GM18526 (cell line): ENCODE data around the gene LGALS14.

Source experiments
- POLR2A ChIP-seq: IDR thresholded peaks from 3 replicates; pipeline ENCODE4 v1.6.1; 2011; ENCODE audit not compliant: insufficient read length; ENCODE audit errors: extremely low read depth

LGALS14 gene

DNA sequence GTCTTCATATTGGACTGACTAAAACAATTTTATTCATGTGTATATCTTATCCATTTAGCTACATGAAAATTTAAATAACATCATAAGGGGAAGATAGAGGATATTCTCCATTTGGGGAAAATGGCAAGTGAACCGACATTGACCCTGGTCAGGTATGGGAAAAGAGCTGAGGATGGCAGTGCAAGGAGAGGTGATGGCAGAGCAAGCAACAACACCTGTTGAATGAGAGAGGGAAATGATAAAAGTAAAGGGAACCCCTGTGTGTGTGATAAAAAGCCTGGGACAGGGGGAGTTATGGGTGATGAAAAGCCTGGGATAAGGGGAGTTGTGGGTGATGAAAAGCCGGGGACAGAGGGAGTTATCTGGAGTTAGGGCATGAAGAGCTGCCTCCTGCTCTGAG is 29.6 kb downstream of the LGALS14 start:
- no peak for TF ChIP-seq POLR2A

GRCh38 chr19:39735688-39736087 is 31.4 kb downstream of the LGALS14 start:
- TF ChIP-seq POLR2A = no peak

DNA sequence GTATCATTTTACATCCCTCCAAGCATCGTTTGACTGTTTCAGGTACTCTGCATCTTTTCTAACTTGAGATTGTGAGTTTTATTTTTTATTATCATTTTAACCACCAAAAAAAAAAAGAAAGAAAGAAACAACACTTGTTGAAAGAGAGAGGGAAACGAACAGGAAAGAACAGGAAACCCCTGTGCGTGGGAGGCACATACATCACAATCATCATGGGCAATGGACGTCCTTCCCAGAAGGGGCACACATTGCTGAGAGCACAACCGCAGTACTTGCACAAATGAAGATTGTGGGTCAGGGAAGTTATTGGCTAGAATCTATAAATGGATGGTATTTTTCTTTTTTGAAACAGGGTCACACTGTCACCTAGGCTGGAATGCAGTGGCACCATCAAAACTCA is 31.8 kb downstream of the LGALS14 start:
- no peak for TF ChIP-seq POLR2A

DNA sequence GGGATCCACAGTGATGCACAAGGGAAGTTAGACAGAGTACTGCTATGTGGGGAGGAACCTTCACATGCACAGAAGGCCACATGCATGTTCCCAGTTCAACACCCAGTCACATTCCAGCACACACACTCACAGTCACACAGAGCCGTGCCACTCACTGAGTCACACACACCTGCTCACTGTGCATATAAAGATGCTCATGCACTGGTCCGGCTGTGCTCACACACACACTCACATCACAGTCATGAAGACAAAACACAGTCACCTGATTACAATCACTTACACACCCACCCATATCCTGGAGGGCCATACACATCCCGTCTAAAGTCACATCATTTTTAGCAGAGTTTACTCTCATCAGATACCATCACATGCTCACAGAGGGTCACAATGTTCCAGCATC is 33.1 kb downstream of the LGALS14 start:
- TF ChIP-seq POLR2A = no peak

DNA sequence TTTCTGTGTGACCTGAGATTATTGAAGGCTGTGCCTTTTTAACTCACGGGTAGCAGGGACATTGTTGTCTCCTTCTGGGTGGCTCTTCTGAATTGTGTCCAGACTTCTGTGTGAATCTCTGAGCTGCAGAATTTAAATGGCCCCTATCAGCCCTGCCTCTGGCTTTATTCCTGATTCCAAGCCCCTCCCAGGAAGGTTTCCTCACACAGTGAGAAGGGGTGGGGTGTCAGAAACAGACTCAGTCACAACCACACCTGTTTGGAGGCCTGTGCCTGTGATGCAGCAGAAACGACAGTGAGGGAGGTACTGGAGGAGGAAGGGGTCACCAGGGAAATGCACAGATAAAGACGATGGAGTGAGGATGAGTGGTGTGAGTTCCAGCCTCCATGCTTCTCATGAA is 33.6 kb downstream of the LGALS14 start, which contains the start of gene CLC:
CLC (minus strand) TSS at position 139 of the 400 bp plus-strand sequence; CDS start at position 62, 77 bp downstream.
- no peak for TF ChIP-seq POLR2A

DNA sequence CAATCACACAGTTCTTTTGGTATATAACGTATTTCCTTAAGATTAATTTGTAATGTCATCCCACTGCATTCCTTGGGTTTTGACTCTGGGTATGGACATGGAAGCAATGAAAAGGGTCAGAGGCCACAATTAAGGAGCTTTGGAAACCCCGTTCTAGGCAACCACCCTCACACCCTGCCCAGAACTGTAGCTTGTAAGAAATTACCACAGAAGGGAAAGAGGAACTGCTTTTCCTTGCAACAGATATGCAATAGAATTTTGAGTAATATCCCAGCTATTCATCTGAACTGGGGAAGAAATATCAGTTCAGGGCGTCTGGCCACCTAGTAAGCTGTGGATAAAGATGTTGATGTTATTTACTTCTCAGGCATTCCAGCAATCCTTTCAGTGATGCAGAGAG is 34.5 kb downstream of the LGALS14 start:
- TF ChIP-seq POLR2A = no peak

DNA sequence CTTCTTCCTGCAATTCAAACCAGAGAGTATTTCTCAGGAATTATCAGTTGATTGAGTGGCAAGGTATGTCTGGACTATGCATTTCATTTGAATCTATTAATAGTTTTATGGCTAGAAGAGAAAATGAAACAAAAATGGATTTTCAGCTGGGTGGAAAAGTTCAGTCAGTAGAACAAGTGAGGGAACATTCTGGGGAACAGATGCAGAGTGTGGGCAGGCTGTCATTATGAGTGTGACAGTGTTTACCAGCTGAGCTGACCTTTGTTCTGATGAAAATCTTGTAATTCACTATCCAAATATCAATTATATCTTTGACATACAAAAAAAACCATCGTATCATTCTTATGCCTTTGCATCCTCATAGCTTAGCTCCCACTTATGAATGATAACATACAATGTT is 36.1 kb downstream of the LGALS14 start:
- TF ChIP-seq POLR2A = no peak

DNA sequence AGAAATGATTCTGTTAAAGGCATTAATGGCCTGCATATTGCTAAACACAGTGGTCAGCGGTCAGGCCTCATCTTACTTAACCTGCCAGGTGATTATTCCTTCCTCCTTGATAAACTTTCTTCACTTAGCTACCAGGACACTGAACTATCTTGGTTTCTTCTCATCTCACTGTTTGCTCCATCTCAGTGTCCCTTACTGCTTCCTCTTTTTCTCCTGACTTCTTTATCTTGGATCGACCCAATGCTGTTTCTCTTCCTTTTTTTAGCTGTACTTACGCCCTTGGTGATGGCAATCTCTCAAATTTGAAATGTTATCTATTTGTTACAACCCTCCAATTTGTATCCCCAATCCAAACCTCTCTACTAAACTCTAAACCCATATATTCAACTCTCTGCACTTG is 41.4 kb downstream of the LGALS14 start:
- no peak for TF ChIP-seq POLR2A

DNA sequence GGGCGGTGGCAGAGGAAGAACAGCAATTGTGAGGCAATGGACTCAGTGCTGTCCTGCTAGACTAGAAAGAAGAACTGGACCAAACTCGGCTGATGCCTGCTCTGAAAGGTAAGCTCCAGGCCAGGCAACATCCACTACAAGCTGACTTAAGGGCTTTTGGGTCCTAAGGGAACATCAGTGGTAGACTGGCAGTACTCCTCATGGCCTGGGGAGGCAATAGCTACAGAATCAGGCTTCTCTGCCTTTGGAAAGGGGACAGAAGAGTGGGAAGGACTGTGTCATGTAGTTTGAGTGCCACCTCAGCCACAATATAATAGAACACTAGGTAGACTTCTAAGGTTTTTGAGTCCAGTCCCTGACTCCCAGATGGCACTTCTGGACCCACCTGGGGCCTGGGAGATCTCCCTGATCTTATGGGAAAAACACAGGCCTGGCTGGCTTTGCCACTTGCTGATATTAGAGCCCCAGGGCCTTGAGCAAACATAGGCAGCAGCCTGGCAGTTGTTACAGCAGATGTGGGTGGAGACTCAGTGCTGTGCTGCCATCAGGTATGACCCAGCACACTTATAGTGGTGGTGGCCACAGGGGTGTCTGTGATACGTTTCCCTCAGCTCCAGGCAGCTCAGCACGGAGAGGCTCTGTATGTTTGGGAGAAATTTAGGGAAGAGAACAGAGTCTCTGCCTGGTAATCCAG is 42.7 kb downstream of the LGALS14 start:
- TF ChIP-seq POLR2A = no peak

DNA sequence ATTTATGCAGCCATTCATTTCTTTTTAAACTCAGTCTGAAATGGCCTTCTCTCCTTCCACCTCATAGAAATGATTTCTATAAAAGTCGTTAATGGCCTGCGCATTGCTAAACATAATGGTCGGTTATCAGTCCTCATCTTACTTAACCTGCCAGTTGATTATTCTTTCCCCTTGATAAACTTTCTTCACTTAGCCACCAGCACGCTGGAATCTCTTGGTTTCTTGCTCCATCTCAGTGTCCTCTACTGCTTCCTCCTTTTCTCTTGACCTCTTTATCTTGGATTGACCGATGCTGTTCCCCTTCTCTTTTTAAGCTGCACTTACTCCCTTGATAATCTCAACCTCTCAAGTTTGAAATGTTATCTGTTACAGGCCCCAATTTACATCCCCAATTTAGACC is 45.7 kb downstream of the LGALS14 start:
- TF ChIP-seq POLR2A = no peak

DNA sequence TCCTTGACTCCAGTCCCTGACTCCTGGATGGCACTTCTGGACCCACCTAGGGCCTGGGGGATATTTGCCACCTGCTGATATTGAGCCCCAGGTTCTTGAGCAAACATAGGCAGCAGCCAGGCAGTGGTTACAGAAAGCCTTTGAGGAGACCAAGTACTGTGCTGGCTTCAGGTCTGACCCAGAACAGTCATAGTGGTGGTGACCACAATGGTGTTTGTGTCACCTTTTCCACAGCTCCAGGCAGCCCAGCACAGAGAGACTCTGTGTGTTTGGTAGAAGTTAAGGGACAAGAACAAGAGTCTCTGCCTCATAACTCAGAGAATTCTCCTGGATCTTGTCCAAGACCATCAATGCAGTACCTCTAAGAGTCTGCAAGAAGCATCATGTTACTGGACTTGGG is 48.1 kb downstream of the LGALS14 start:
- TF ChIP-seq POLR2A = no peak

- no peak for TF ChIP-seq POLR2A
Observed at GRCh38 chr19:39752795-39753194, 48.5 kb downstream of the LGALS14 start.

DNA sequence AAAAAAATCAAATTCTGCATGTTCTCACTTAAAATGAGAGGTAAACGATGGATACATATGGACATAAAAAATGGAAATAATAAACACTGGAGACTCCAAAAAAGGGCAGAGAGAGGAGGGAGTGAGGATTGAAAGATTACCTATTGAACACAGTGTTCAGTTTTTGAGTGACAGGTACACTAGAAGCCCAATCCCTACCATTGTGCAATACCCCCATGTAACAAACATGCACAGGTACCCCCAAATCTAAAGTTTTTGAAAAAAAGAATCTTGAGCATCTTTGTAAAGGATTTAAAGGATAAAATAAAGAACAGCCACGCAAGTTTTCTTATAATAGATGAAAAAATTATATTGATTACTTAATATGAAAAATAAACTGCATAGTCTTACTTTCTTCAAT is 50.3 kb downstream of the LGALS14 start:
- TF ChIP-seq POLR2A = no peak

- TF ChIP-seq POLR2A = no peak
Observed at GRCh38 chr19:39754971-39755370, 50.7 kb downstream of the LGALS14 start.
